HEK293 (cell line): ENCODE measurements around the gene RAB21.
"Not testable (repeated sequence)": the region's sequence is repeated elsewhere in the genome, so short reads cannot be mapped to it uniquely, and the experiment has no call there.

ENCODE experiments used
- CTCF ChIA-PET: fragments of 350-600 bp; formaldehyde crosslinking; extraction: SDS; loops from one replicate; lab custom pipeline; 2021; ENCODE audit warnings: antibody characterized with exemption; lab: Yijun Ruan, JAX
- POLR2A ChIA-PET: fragments of 300-600 bp; formaldehyde crosslinking; extraction: SDS; loops from one replicate; lab custom pipeline; 2020; ENCODE audit warnings: antibody characterized with exemption, inconsistent platforms; lab: Yijun Ruan, JAX
- H3K27ac ChIP-seq: fragments of 200-500 bp; sonication (Bioruptor generic); 2 replicates; pipeline ENCODE4 v1.5.1; 2014; ENCODE audit warnings: low read depth, low read length, control low read depth, inconsistent platforms; ENCODE audit errors: extremely low read depth
- H3K36me3 ChIP-seq, 2 experiments: fragments of 200-500 bp in 1 of 2; sonication (Bioruptor generic) in 1 of 2; 1 replicate in 1 of 2; 2 replicates in 1 of 2; pipeline ENCODE4 v1.5.1; 2014 to 2017; ENCODE audit warnings: inconsistent platforms in 2 of 2, low read length in 2 of 2; ENCODE audit not compliant: control insufficient read depth in 2 of 2, insufficient read depth in 1 of 2
- H3K4me1 ChIP-seq: fragments of 200-500 bp; sonication (Bioruptor generic); 2 replicates; pipeline ENCODE4 v1.5.1; 2014; ENCODE audit warnings: mild to moderate bottlenecking, low read length, inconsistent platforms; ENCODE audit not compliant: control insufficient read depth, insufficient read depth
- H3K4me3 ChIP-seq: 2 replicates; pipeline ENCODE4 v1.5.1; 2011; ENCODE audit warnings: low read depth, mild to moderate bottlenecking, control low read depth, low read length, moderate library complexity
- H3K9me3 ChIP-seq: fragments of 200-500 bp; sonication (Bioruptor generic); 2 replicates; pipeline ENCODE4 v1.5.1; 2014; ENCODE audit warnings: low read depth, low read length, inconsistent platforms; ENCODE audit not compliant: control insufficient read depth, insufficient read depth
- GLIS2 ChIP-seq: fragments of 450-650 bp; formaldehyde crosslinking; IDR thresholded peaks from 2 replicates; pipeline ENCODE4 v1.5.1; 2016; ENCODE audit warnings: missing biosample characterization, missing genetic modification characterization
- OVOL3 ChIP-seq: fragments of 450-650 bp; formaldehyde crosslinking; IDR thresholded peaks from 2 replicates; pipeline ENCODE4 v1.5.1; 2016; ENCODE audit warnings: missing biosample characterization, missing genetic modification characterization
- PRDM1 ChIP-seq: fragments of 450-650 bp; formaldehyde crosslinking; IDR thresholded peaks from 2 replicates; pipeline ENCODE4; 2016; ENCODE audit warnings: missing biosample characterization, missing genetic modification characterization
- TCF7L2 ChIP-seq: IDR thresholded peaks from 2 replicates; pipeline ENCODE4 v1.6.1; 2011; ENCODE audit warnings: low read depth, mild to moderate bottlenecking, inconsistent platforms, low read length, moderate library complexity, borderline replicate concordance
- ZNF140 ChIP-seq: fragments of 450-650 bp; formaldehyde crosslinking; IDR thresholded peaks from 2 replicates; pipeline ENCODE4 v1.5.1; 2016; ENCODE audit warnings: missing biosample characterization, missing genetic modification characterization
- ZNF223 ChIP-seq: fragments of 450-650 bp; formaldehyde crosslinking; IDR thresholded peaks from 2 replicates; pipeline ENCODE4 v1.5.1; 2016; ENCODE audit warnings: missing biosample characterization, missing genetic modification characterization
- ZNF248 ChIP-seq: fragments of 450-650 bp; formaldehyde crosslinking; IDR thresholded peaks from 2 replicates; pipeline ENCODE4 v1.5.1; 2017; ENCODE audit warnings: missing biosample characterization, missing genetic modification characterization
- ZNF266 ChIP-seq: fragments of 450-650 bp; formaldehyde crosslinking; IDR thresholded peaks from 2 replicates; pipeline ENCODE4 v1.5.1; 2016; ENCODE audit warnings: missing biosample characterization, missing genetic modification characterization, low read depth
- ZNF394 ChIP-seq: fragments of 450-650 bp; formaldehyde crosslinking; IDR thresholded peaks from 2 replicates; pipeline ENCODE4 v1.5.1; 2016; ENCODE audit warnings: missing biosample characterization, missing genetic modification characterization, mild to moderate bottlenecking, moderate library complexity, borderline replicate concordance
- ZNF423 ChIP-seq: fragments of 450-650 bp; formaldehyde crosslinking; IDR thresholded peaks from 2 replicates; pipeline ENCODE4 v1.5.1; 2016; ENCODE audit warnings: missing biosample characterization, missing genetic modification characterization
- ZNF426 ChIP-seq: fragments of 450-650 bp; formaldehyde crosslinking; IDR thresholded peaks from 2 replicates; pipeline ENCODE4 v1.5.1; 2017; ENCODE audit warnings: missing biosample characterization, missing genetic modification characterization, mild to moderate bottlenecking, inconsistent platforms, moderate library complexity
- ZNF555 ChIP-seq: fragments of 450-650 bp; formaldehyde crosslinking; conservative IDR thresholded peaks from 2 replicates; pipeline ENCODE4 v1.5.1; 2017; ENCODE audit warnings: missing biosample characterization, mild to moderate bottlenecking, missing genetic modification characterization, inconsistent platforms
- ZNF623 ChIP-seq: fragments of 450-650 bp; formaldehyde crosslinking; IDR thresholded peaks from 2 replicates; pipeline ENCODE4 v1.5.1; 2016; ENCODE audit warnings: missing biosample characterization, missing genetic modification characterization
- ZNF792 ChIP-seq: fragments of 450-650 bp; formaldehyde crosslinking; IDR thresholded peaks from 2 replicates; pipeline ENCODE4 v1.5.1; 2016; ENCODE audit warnings: missing biosample characterization, missing genetic modification characterization
- TF ChIP-seq, protein P1 (sequence below): fragments of 450-650 bp; formaldehyde crosslinking; conservative IDR thresholded peaks from 2 replicates; pipeline ENCODE4 v1.5.1; 2016; ENCODE audit warnings: low read depth, missing biosample characterization, missing genetic modification characterization
- TF ChIP-seq, protein P2 (sequence below): fragments of 450-650 bp; formaldehyde crosslinking; conservative IDR thresholded peaks from 2 replicates; pipeline ENCODE4 v1.5.1; 2016; ENCODE audit warnings: low read depth, missing biosample characterization, missing genetic modification characterization
- TF ChIP-seq, protein P3 (sequence below): fragments of 450-650 bp; formaldehyde crosslinking; IDR thresholded peaks from 2 replicates; pipeline ENCODE4 v1.5.1; 2016; ENCODE audit warnings: missing biosample characterization, missing genetic modification characterization

The RAB21 gene

DNA sequence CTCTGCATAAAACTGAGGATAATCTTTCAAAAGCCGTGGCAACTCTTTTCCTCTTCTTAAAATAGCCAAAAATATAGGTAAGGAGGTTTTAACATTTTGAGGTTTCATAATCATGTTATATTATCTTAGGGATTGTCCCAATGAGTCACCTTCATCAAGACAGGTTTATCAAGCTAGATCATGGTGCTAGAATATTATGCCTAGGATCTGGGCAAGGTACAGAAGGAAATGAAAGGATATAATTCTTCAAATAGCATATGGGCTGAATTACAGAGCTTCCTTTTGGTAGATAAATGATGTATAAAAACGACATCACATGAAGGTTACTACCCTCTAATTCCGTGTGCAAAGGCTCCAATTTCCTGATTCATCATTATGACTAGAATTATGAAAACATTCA lies 56.3 kb downstream of the RAB21 start:
- POLR2A ChIA-PET, result no interaction called here
- H3K36me3 ChIP-seq, result no peaks in the 10 kb centered on the region
- no peak overlapping the region for H3K27ac ChIP-seq
- CTCF ChIA-PET, result interaction anchor here (0.6 kb wide), 1 partner anchor 418 kb away, joined by 3 read pairs; no protein-coding TSS in a partner anchor
- H3K9me3 ChIP-seq, result no peaks in the 10 kb centered on the region
- TF ChIP-seq ZNF223, result no peak
- TF ChIP-seq, all 188 proteins: peak for 0
- Histone ChIP-seq H3K4me1 (no peaks in the 10 kb centered on the region), H3K4me3 (no peak overlapping the region)

DNA sequence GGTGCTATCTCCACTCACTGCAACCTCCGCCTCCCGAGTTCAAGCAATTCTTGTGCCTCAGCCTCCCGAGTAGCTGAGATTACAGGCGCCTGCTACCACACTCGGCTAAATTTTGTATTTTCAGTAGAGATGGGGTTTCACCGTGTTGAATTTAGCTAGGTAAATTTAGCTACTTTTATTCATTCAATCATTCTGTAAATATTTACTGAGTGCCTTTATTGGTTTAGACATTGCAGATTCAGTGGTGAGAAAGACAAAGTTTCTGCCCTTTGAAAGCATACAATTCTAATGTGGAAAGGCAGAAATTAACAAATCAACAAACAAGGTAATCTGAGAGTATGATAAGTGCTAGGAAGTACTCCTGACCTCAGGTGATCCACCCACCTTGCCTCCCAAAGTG lies 60.6 kb downstream of the RAB21 start:
- POLR2A ChIA-PET, H3K9me3 ChIP-seq, H3K36me3 ChIP-seq, H3K4me3 ChIP-seq, H3K27ac ChIP-seq, H3K4me1 ChIP-seq: not testable (repeated sequence)
- CTCF ChIA-PET, result interaction anchor here (0.7 kb wide), 1 partner anchor 156 kb away, joined by 3 read pairs; no protein-coding TSS in a partner anchor

DNA sequence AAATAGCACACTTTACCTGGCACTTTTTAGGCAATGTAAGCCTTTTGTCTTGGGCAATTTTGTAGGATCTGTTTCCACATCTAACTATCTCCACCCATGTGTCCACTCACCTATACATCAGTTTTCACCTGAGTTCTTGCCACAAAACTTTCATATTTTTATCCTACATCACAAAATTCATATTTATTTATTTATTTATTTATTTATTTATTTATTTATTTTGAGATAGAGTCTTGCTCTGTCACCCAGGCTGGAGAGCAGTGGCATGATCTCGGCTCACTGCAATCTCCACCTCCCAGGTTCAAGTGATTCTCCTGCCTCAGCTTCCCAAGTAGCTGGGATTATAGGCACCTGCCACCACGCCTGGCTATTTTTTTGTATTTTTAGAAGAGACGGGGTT lies 67.4 kb downstream of the RAB21 start:
- CTCF ChIA-PET, POLR2A ChIA-PET, H3K4me3 ChIP-seq, H3K4me1 ChIP-seq, H3K27ac ChIP-seq, H3K36me3 ChIP-seq, H3K9me3 ChIP-seq: not testable (repeated sequence)
- TF ChIP-seq, protein P1, sequence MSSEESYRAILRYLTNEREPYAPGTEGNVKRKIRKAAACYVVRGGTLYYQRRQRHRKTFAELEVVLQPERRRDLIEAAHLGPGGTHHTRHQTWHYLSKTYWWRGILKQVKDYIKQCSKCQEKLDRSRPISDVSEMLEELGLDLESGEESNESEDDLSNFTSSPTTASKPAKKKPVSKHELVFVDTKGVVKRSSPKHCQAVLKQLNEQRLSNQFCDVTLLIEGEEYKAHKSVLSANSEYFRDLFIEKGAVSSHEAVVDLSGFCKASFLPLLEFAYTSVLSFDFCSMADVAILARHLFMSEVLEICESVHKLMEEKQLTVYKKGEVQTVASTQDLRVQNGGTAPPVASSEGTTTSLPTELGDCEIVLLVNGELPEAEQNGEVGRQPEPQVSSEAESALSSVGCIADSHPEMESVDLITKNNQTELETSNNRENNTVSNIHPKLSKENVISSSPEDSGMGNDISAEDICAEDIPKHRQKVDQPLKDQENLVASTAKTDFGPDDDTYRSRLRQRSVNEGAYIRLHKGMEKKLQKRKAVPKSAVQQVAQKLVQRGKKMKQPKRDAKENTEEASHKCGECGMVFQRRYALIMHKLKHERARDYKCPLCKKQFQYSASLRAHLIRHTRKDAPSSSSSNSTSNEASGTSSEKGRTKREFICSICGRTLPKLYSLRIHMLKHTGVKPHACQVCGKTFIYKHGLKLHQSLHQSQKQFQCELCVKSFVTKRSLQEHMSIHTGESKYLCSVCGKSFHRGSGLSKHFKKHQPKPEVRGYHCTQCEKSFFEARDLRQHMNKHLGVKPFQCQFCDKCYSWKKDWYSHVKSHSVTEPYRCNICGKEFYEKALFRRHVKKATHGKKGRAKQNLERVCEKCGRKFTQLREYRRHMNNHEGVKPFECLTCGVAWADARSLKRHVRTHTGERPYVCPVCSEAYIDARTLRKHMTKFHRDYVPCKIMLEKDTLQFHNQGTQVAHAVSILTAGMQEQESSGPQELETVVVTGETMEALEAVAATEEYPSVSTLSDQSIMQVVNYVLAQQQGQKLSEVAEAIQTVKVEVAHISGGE, result peak; percentile 42; the same call in 1 of the 2 replicates
- peak; percentile 62 for TF ChIP-seq ZNF426
- peak; percentile 64; the same call in 1 of the 2 replicates for TF ChIP-seq ZNF140 (tag by site-specific recombination)
- TF ChIP-seq, protein P2, sequence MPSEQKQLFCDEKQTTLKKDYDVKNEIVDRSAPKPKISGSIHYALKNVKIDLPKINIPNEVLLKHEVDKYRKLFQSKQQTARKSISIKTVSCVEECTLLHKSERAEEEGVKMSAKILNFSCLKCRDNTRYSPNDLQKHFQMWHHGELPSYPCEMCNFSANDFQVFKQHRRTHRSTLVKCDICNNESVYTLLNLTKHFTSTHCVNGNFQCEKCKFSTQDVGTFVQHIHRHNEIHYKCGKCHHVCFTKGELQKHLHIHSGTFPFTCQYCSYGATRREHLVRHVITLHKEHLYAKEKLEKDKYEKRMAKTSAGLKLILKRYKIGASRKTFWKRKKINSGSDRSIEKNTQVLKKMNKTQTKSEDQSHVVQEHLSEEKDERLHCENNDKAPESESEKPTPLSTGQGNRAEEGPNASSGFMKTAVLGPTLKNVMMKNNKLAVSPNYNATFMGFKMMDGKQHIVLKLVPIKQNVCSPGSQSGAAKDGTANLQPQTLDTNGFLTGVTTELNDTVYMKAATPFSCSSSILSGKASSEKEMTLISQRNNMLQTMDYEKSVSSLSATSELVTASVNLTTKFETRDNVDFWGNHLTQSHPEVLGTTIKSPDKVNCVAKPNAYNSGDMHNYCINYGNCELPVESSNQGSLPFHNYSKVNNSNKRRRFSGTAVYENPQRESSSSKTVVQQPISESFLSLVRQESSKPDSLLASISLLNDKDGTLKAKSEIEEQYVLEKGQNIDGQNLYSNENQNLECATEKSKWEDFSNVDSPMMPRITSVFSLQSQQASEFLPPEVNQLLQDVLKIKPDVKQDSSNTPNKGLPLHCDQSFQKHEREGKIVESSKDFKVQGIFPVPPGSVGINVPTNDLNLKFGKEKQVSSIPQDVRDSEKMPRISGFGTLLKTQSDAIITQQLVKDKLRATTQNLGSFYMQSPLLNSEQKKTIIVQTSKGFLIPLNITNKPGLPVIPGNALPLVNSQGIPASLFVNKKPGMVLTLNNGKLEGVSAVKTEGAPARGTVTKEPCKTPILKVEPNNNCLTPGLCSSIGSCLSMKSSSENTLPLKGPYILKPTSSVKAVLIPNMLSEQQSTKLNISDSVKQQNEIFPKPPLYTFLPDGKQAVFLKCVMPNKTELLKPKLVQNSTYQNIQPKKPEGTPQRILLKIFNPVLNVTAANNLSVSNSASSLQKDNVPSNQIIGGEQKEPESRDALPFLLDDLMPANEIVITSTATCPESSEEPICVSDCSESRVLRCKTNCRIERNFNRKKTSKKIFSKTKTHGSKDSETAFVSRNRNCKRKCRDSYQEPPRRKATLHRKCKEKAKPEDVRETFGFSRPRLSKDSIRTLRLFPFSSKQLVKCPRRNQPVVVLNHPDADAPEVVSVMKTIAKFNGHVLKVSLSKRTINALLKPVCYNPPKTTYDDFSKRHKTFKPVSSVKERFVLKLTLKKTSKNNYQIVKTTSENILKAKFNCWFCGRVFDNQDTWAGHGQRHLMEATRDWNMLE (tag by site-specific recombination), result peak; percentile 56; the same call in 1 of the 2 replicates
- peak; percentile 59 for TF ChIP-seq ZNF555
- TF ChIP-seq ZNF394 (tag by site-specific recombination), result peak; percentile 80; the same call in 1 of the 2 replicates
- TF ChIP-seq ZNF623, result peak; percentile 37; the same call in 1 of the 2 replicates

DNA sequence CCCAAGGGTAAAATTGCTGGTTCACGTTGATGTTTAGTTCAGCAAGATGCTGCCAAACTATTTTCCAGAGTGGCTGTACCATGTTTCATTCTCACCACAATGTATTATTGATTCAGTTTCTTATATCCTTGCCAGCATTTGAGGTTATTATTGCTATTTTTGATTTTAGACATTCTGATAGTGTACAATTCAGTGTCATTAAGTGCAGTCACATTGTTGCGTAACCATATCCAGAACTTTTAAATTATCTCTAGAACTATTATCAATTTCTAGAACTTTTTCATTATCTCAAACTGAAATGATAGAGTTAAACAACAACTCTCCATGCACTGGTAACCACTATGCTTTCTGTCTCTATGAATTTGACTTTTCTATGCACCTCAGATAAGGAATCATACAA lies 74.2 kb downstream of the RAB21 start:
- Histone ChIP-seq H3K27ac (no peak overlapping the region), H3K4me1 (no peaks in the 10 kb centered on the region), H3K36me3 (no peaks in the 10 kb centered on the region), H3K4me3 (no peak overlapping the region), H3K9me3 (no peaks in the 10 kb centered on the region)
- CTCF ChIA-PET, result interaction anchor here (0.9 kb wide), 1 partner anchor 48 kb away, joined by 3 read pairs; no protein-coding TSS in a partner anchor
- TF ChIP-seq ZNF248 (tag by site-specific recombination) (no peak), ZNF792 (tag by site-specific recombination) (no peak), ZNF266 (tag by site-specific recombination) (no peak), TCF7L2 (no peak), OVOL3 (tag by site-specific recombination) (no peak), PRDM1 (tag by site-specific recombination) (no peak), GLIS2 (no peak), ZNF423 (tag by site-specific recombination) (no peak)
- TF ChIP-seq, protein P3, sequence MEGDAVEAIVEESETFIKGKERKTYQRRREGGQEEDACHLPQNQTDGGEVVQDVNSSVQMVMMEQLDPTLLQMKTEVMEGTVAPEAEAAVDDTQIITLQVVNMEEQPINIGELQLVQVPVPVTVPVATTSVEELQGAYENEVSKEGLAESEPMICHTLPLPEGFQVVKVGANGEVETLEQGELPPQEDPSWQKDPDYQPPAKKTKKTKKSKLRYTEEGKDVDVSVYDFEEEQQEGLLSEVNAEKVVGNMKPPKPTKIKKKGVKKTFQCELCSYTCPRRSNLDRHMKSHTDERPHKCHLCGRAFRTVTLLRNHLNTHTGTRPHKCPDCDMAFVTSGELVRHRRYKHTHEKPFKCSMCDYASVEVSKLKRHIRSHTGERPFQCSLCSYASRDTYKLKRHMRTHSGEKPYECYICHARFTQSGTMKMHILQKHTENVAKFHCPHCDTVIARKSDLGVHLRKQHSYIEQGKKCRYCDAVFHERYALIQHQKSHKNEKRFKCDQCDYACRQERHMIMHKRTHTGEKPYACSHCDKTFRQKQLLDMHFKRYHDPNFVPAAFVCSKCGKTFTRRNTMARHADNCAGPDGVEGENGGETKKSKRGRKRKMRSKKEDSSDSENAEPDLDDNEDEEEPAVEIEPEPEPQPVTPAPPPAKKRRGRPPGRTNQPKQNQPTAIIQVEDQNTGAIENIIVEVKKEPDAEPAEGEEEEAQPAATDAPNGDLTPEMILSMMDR (tag by site-specific recombination), result no peak
- POLR2A ChIA-PET, result no interaction called here
